Effector CD4-positive, alpha-beta T cell (primary cell): ENCODE data around the gene FHAD1. TPM values are rescaled to one million over a fixed set of nuclear protein-coding genes. Genes with fewer than 3 reads are reported as not detected.

Experiments used
- DNase-seq: peaks from one replicate; pipeline ENCODE4 v3.0.0-alpha.2; 2020
- total RNA-seq: gene quantifications from one replicate; lab custom pipeline; 2026; lab: John Stamatoyannopoulos, UW

FHAD1 gene
- total RNA-seq: not detected

GRCh38 chr1:15246960-15247614, at the start of gene FHAD1:
Gene FHAD1, plus strand, starts transcription at chr1:15247223. Its CDS starts 4,562 bp downstream, at chr1:15251785.
- no peak for DNase-seq

- no peak for DNase-seq
Measured at GRCh38 chr1:15197591-15198447, 49.2 kb upstream of the FHAD1 start.

GRCh38 chr1:15198684-15199083, 48.3 kb upstream of the FHAD1 start:
- DNase-seq: no peak

GRCh38 chr1:15201221-15201620, 45.8 kb upstream of the FHAD1 start:
- no peak for DNase-seq

- no peak for DNase-seq
Measured at GRCh38 chr1:15201849-15202551, 45.0 kb upstream of the FHAD1 start.

GRCh38 chr1:15204931-15205330, 42.1 kb upstream of the FHAD1 start:
- no peak for DNase-seq

- no peak for DNase-seq
Measured at GRCh38 chr1:15205586-15206346, 41.3 kb upstream of the FHAD1 start.

- no peak for DNase-seq
Measured at GRCh38 chr1:15206418-15207030, 40.5 kb upstream of the FHAD1 start.

- no peak for DNase-seq
Measured at GRCh38 chr1:15207031-15207828, 39.8 kb upstream of the FHAD1 start.

- DNase-seq: no peak
Measured at GRCh38 chr1:15207829-15208429, 39.1 kb upstream of the FHAD1 start.

- DNase-seq: no peak
Measured at GRCh38 chr1:15210651-15211375, 36.2 kb upstream of the FHAD1 start.

GRCh38 chr1:15211424-15211823, 35.6 kb upstream of the FHAD1 start:
- no peak for DNase-seq

- DNase-seq: no peak
Measured at GRCh38 chr1:15212216-15212953, 34.6 kb upstream of the FHAD1 start.

GRCh38 chr1:15212954-15213291, 34.1 kb upstream of the FHAD1 start:
- DNase-seq: no peak

GRCh38 chr1:15213341-15213821, 33.6 kb upstream of the FHAD1 start:
- DNase-seq: no peak

GRCh38 chr1:15214527-15214926, 32.5 kb upstream of the FHAD1 start:
- DNase-seq: no peak

- DNase-seq: no peak
Measured at GRCh38 chr1:15215116-15215515, 31.9 kb upstream of the FHAD1 start.

- DNase-seq: no peak
Measured at GRCh38 chr1:15217654-15218053, 29.4 kb upstream of the FHAD1 start.
